Activated T-helper 1 cell treated with anti-CD3 and anti-CD28 coated beads, Interleukin-12 subunit alpha, Interleukin-12 subunit beta, Interleukin-2, Interleukin-4 antibody, amounts not matched to agents 30 ng/mL and 10 ng/mL and 1 ng/mL, durations not matched to agents 14 hours and 24 hours and 36 hours (primary cell): ENCODE results near the gene PARP12. TPM values are rescaled to one million over a fixed set of nuclear protein-coding genes. Genes with fewer than 3 reads are reported as not detected.

Experiments used
- DNase-seq: peaks from one replicate; pipeline ENCODE4 v3.0.0; 2021; ENCODE audit warnings: low spot score
- H3K27ac Mint-ChIP-seq: one replicate; pipeline ENCODE4 v1.8.0; 2021; ENCODE audit warnings: mild to moderate bottlenecking, mixed read lengths
- H3K27me3 Mint-ChIP-seq: one replicate; pipeline ENCODE4 v1.8.0; 2022; ENCODE audit warnings: mild to moderate bottlenecking, moderate library complexity, mixed read lengths; ENCODE audit not compliant: insufficient read depth
- H3K36me3 Mint-ChIP-seq: one replicate; pipeline ENCODE4 v1.8.0; 2021; ENCODE audit warnings: low read depth, mixed read lengths
- H3K4me1 Mint-ChIP-seq: one replicate; pipeline ENCODE4 v1.8.0; 2021; ENCODE audit warnings: low read depth, mixed read lengths
- H3K4me3 Mint-ChIP-seq: one replicate; pipeline ENCODE4 v1.8.0; 2021; ENCODE audit warnings: mild to moderate bottlenecking, moderate library complexity, mixed read lengths
- H3K9me3 Mint-ChIP-seq: one replicate; pipeline ENCODE4 v1.8.0; 2021; ENCODE audit warnings: mixed read lengths
- intact Hi-C: fragments of 100-400 bp; cut with micrococcal nuclease; formaldehyde crosslinking; loops from one replicate; pipeline ENCODE4 v1.15.1; 2024
- total RNA-seq: library from RNA; stranded (reverse); gene quantifications from 2 replicates; pipeline ENCODE4 v1.2.3, GENCODE V29; 2022

Gene PARP12
- total RNA-seq, 1 donor from 2014 or later, result 63.7 TPM

DNA sequence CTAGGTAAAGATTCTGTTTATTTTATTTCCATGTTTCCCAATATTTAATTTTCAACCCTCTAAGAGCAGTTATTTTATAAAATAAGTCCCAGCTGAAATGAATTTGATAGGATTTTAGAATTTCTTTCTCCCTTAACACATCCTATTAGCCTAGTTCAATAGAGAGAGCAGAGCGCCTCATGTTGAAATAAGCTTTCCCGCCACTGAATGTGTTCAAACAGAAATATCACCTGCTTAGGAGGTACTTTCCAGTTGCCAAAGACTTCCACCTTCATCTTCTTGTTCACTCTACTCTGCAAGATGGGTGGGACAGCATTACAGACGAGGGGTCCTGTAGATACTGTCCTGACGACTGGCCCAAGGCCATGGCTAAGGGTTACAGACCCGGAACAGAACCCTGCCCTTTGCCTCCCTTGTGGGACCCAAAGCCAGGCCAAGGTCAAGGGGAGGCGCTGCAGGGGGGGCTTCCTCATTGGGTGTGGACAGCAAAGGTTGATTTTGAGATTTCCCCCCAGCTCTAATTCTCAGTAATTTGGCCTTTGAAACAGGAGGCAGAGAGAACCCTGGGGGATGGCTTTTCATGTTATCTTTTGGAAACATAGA lies 62.0 kb downstream of the PARP12 start:
- DNase-seq, result no peak
- no peaks in the 10 kb centered on the region for H3K36me3 Mint-ChIP-seq
- H3K27me3 Mint-ChIP-seq, result no peaks in the 10 kb centered on the region
- no peak overlapping the region for H3K4me3 Mint-ChIP-seq
- no peaks in the 10 kb centered on the region for H3K4me1 Mint-ChIP-seq
- no peaks in the 10 kb centered on the region for H3K9me3 Mint-ChIP-seq
- intact Hi-C loops, result no loop called here
- H3K27ac Mint-ChIP-seq, result no peak overlapping the region

- H3K36me3 Mint-ChIP-seq, result no peaks in the 10 kb centered on the region
- H3K4me3 Mint-ChIP-seq, result no peak overlapping the region
- no peak overlapping the region for H3K27ac Mint-ChIP-seq
- intact Hi-C loops, result no loop called here
- H3K27me3 Mint-ChIP-seq, result no peaks in the 10 kb centered on the region
- H3K4me1 Mint-ChIP-seq, result no peaks in the 10 kb centered on the region
- DNase-seq, result no peak
- H3K9me3 Mint-ChIP-seq, result no peaks in the 10 kb centered on the region
These were observed 63.2 kb downstream of the PARP12 start for GRCh38 chr7:139999516-139999915.

DNA sequence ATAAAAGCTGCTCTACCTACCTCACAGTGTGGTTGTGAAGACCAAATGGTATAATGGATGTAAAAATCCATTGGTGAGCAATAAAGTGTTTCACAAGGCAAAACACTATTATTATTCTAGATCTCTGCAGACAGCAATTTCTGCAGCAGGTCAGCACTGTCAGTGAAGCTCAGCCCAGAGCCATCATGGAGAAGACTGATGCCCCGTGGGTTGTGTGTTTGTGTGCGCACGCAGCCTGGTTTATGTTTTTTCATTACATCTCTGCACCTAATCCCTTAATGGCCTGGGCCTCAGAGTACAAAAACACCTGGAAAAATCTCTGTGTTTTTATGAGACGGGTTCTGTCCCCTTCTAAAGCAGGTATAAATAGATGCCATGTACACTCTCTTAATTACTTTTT lies 64.2 kb downstream of the PARP12 start:
- no peak overlapping the region for H3K27ac Mint-ChIP-seq
- intact Hi-C loops, result no loop called here
- H3K27me3 Mint-ChIP-seq, result no peaks in the 10 kb centered on the region
- no peak for DNase-seq
- no peak overlapping the region for H3K4me3 Mint-ChIP-seq
- no peaks in the 10 kb centered on the region for H3K9me3 Mint-ChIP-seq
- H3K36me3 Mint-ChIP-seq, result no peaks in the 10 kb centered on the region
- H3K4me1 Mint-ChIP-seq, result no peaks in the 10 kb centered on the region

- Mint-ChIP-seq H3K9me3 (no peaks in the 10 kb centered on the region), H3K27ac (no peak overlapping the region), H3K36me3 (no peaks in the 10 kb centered on the region), H3K4me3 (no peak overlapping the region), H3K4me1 (no peaks in the 10 kb centered on the region), H3K27me3 (no peaks in the 10 kb centered on the region)
- no peak for DNase-seq
- intact Hi-C loops, result no loop called here
These were observed 67.5 kb downstream of the PARP12 start for GRCh38 chr7:139995017-139995915.

DNA sequence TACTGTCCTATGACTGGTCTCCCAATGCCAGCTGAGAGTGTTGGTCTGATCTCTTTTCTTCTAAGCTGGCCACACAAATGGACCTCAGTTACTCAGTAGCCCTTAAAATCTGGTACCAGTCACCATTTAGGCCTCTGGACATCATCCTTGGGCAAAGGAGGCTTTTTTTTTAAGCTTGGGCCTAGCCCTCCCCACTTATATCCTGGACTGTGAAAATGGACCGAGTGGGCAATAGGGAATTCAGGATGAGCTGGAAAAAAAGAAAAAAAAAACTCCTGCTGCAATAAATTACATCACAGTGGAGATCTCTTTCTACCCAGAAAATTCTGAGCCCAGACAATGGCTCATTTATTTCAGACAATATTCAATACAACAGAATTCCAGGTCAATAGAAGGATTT lies 68.4 kb downstream of the PARP12 start:
- no peaks in the 10 kb centered on the region for H3K9me3 Mint-ChIP-seq

DNA sequence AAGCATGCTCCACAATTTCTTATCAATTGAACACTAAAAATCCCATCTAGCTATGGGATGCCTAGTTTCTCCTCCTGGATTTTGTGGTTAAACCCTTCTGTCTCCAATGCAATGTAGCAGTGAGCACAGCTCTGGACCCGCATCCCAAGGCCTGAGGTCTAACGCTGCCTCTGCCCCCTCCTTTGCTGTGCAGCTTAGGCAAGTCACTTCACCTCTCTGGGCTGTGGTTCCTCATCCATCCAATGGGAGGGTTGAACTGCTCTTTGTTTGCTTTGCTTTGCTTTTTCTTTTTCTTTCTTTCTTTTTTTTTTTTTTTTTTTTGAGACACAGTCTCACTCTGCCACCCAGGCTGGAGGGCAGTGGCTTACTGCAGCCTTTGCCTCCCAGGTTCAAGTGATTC lies 69.2 kb downstream of the PARP12 start:
- Mint-ChIP-seq H3K4me3 (no peak overlapping the region), H3K36me3 (no peaks in the 10 kb centered on the region), H3K27ac (no peak overlapping the region), H3K4me1 (no peaks in the 10 kb centered on the region), H3K9me3 (no peaks in the 10 kb centered on the region), H3K27me3 (no peaks in the 10 kb centered on the region)
- no peak for DNase-seq
- intact Hi-C loops, result no loop called here

More for the DNA sequence above, 68.4 kb downstream of the PARP12 start:
- no peak for DNase-seq
- H3K27ac Mint-ChIP-seq, result no peak overlapping the region
- H3K36me3 Mint-ChIP-seq, result no peaks in the 10 kb centered on the region
- H3K4me3 Mint-ChIP-seq, result no peak overlapping the region
- H3K4me1 Mint-ChIP-seq, result no peaks in the 10 kb centered on the region
- intact Hi-C loops, result no loop called here
- no peaks in the 10 kb centered on the region for H3K27me3 Mint-ChIP-seq

DNA sequence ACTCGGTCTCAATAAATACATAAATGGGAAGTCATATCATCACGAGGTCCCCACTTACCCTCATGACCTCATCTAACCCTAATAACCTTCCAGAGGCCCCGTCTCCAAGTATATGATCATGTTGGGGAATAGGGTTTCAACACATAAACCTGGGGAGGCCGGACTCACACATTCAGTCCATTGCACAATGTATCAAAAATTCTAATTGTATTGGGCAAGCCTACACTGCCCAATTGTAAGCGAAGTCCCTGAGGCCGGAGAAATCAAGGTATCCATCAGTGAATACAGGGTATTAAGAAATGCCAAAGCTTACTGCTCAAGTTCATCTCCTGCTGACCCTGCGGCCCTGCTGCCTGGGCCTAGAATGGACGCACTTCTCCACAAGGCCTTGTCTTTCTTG lies 69.6 kb downstream of the PARP12 start:
- no peak overlapping the region for H3K27ac Mint-ChIP-seq
- no peaks in the 10 kb centered on the region for H3K27me3 Mint-ChIP-seq
- no peak for DNase-seq
- H3K36me3 Mint-ChIP-seq, result no peaks in the 10 kb centered on the region
- no peaks in the 10 kb centered on the region for H3K4me1 Mint-ChIP-seq
- no peak overlapping the region for H3K4me3 Mint-ChIP-seq
- H3K9me3 Mint-ChIP-seq, result no peaks in the 10 kb centered on the region
- intact Hi-C loops, result no loop called here

- no peak overlapping the region for H3K4me3 Mint-ChIP-seq
- no peak overlapping the region for H3K27ac Mint-ChIP-seq
- no peaks in the 10 kb centered on the region for H3K4me1 Mint-ChIP-seq
- H3K36me3 Mint-ChIP-seq, result no peaks in the 10 kb centered on the region
- no peaks in the 10 kb centered on the region for H3K27me3 Mint-ChIP-seq
- DNase-seq, result no peak
- intact Hi-C loops, result no loop called here
- no peaks in the 10 kb centered on the region for H3K9me3 Mint-ChIP-seq
These were observed 70.3 kb downstream of the PARP12 start for GRCh38 chr7:139992353-139993044.

DNA sequence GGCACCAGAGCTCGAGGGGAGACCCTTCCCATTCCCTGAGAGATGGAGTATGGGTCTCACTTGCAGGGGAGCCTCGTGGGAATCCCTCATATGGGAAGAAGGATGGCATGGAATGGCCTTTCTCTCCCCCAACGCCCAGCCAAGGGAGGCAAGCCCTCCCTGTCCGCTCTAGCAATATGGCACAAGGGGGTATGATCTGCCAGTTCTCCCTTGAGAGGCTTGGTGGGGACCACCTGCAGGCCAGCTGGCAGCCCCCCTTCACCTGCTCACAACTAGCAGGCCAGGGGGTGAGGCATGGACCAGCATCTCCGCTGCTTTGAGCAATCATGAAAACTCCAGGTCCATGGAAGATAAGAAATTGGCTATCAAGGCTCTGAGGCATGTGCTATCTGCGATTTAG lies 70.8 kb downstream of the PARP12 start:
- Mint-ChIP-seq H3K27ac (no peak overlapping the region), H3K36me3 (no peaks in the 10 kb centered on the region), H3K27me3 (no peaks in the 10 kb centered on the region), H3K4me1 (no peaks in the 10 kb centered on the region), H3K4me3 (no peak overlapping the region), H3K9me3 (no peaks in the 10 kb centered on the region)
- intact Hi-C loops, result no loop called here
- no peak for DNase-seq

GRCh38 chr7:139991269-139991666 lies 71.5 kb downstream of the PARP12 start:
- intact Hi-C loops, result no loop called here
- H3K36me3 Mint-ChIP-seq, result no peaks in the 10 kb centered on the region
- no peaks in the 10 kb centered on the region for H3K27me3 Mint-ChIP-seq
- no peaks in the 10 kb centered on the region for H3K4me1 Mint-ChIP-seq
- H3K4me3 Mint-ChIP-seq, result no peak overlapping the region
- H3K9me3 Mint-ChIP-seq, result no peaks in the 10 kb centered on the region
- no peak overlapping the region for H3K27ac Mint-ChIP-seq
- DNase-seq, result no peak

- DNase-seq, result no peak
- Mint-ChIP-seq H3K27me3 (no peaks in the 10 kb centered on the region), H3K27ac (no peak overlapping the region), H3K4me3 (no peak overlapping the region), H3K36me3 (no peaks in the 10 kb centered on the region), H3K9me3 (no peaks in the 10 kb centered on the region), H3K4me1 (no peaks in the 10 kb centered on the region)
- intact Hi-C loops, result no loop called here
These were observed 72.0 kb downstream of the PARP12 start for GRCh38 chr7:139990571-139991268.

- no peak overlapping the region for H3K4me3 Mint-ChIP-seq
These were observed 72.6 kb downstream of the PARP12 start for GRCh38 chr7:139990142-139990535.

More at GRCh38 chr7:139990142-139990535, 72.6 kb downstream of the PARP12 start:
- Mint-ChIP-seq H3K4me1 (no peaks in the 10 kb centered on the region), H3K9me3 (no peaks in the 10 kb centered on the region), H3K36me3 (no peaks in the 10 kb centered on the region), H3K27me3 (no peaks in the 10 kb centered on the region), H3K27ac (no peak overlapping the region)
- DNase-seq, result no peak
- intact Hi-C loops, result no loop called here
